ENCODE measurements around the gene FOXJ3.

DNA sequence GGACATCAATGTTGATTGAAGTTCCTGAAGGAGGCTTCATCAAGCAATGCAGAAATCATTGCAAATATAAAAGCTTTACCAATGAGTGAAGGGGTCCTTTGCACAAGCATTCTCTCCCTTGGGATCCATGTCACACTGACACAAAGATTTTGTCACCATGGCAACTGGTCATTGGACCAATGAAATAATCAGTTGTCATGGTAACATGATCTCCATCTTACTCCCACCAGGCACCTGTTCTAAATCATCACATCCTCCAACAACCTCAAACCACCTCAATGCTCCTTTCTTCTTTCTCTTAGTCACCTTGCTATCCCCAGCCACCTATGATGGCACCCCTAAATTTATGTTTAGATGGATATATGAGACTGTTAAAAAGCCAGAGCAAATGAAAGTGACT lies 13.5 kb upstream of the FOXJ3 start:
- TF ChIP-seq, protein P1, sequence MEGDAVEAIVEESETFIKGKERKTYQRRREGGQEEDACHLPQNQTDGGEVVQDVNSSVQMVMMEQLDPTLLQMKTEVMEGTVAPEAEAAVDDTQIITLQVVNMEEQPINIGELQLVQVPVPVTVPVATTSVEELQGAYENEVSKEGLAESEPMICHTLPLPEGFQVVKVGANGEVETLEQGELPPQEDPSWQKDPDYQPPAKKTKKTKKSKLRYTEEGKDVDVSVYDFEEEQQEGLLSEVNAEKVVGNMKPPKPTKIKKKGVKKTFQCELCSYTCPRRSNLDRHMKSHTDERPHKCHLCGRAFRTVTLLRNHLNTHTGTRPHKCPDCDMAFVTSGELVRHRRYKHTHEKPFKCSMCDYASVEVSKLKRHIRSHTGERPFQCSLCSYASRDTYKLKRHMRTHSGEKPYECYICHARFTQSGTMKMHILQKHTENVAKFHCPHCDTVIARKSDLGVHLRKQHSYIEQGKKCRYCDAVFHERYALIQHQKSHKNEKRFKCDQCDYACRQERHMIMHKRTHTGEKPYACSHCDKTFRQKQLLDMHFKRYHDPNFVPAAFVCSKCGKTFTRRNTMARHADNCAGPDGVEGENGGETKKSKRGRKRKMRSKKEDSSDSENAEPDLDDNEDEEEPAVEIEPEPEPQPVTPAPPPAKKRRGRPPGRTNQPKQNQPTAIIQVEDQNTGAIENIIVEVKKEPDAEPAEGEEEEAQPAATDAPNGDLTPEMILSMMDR (IDR thresholded peaks at IDR 0.05) = no peak
- TF ChIP-seq POLR2AphosphoS5 (IDR thresholded peaks at IDR 0.05) = no peak
- TF ChIP-seq EP300 (IDR thresholded peaks at IDR 0.05) = no peak
